Neural progenitor cell (in vitro differentiated cells): ENCODE data around the gene SPATA7. TPM values are rescaled to one million over a fixed set of nuclear protein-coding genes. Genes with fewer than 3 reads are reported as not detected.

Source experiments
- DNase-seq: peaks from one replicate; pipeline ENCODE4 v3.0.0-alpha.2; 2016; ENCODE audit warnings: low spot score
- H2AFZ ChIP-seq: fragments of 200-600 bp; sonication (generic); replicated peaks from 2 replicates; pipeline ENCODE4 v1.6.1; 2016; ENCODE audit warnings: antibody characterized with exemption
- H3F3A ChIP-seq: fragments of 200-600 bp; sonication (generic); 2 replicates; pipeline ENCODE4 v1.6.1; 2016; ENCODE audit warnings: antibody characterized with exemption, low read depth
- H3K27ac ChIP-seq: fragments of 200-600 bp; sonication (generic); 2 replicates; pipeline ENCODE4 v1.5.1; 2016; ENCODE audit warnings: mild to moderate bottlenecking
- H3K27me3 ChIP-seq: fragments of 200-600 bp; sonication (generic); 2 replicates; pipeline ENCODE4 v1.6.1; 2016; ENCODE audit warnings: mild to moderate bottlenecking, moderate library complexity
- H3K36me3 ChIP-seq: fragments of 200-600 bp; sonication (generic); 2 replicates; pipeline ENCODE4 v1.5.1; 2016
- H3K4me1 ChIP-seq: fragments of 200-600 bp; sonication (generic); 2 replicates; pipeline ENCODE4 v1.6.1; 2016; ENCODE audit warnings: mixed run types
- H3K4me2 ChIP-seq: fragments of 200-600 bp; sonication (generic); 2 replicates; pipeline ENCODE4 v1.6.1; 2016
- H3K4me3 ChIP-seq: fragments of 200-600 bp; sonication (generic); 2 replicates; pipeline ENCODE4 v1.5.1; 2016
- H3K79me2 ChIP-seq: fragments of 200-600 bp; sonication (generic); 2 replicates; pipeline ENCODE4 v1.6.1; 2016; ENCODE audit warnings: low read depth
- H3K9ac ChIP-seq: fragments of 200-600 bp; sonication (generic); 2 replicates; pipeline ENCODE4 v1.6.1; 2016
- H3K9me3 ChIP-seq: fragments of 200-600 bp; sonication (generic); 2 replicates; pipeline ENCODE4 v1.5.1; 2016; ENCODE audit warnings: low read depth
- H4K20me1 ChIP-seq: fragments of 200-600 bp; sonication (generic); 2 replicates; pipeline ENCODE4 v1.6.1; 2016; ENCODE audit warnings: low read depth
- H3K27ac Mint-ChIP-seq: 3 replicates; pipeline ENCODE4 v1.8.0; 2021; ENCODE audit warnings: mixed read lengths
- H3K27me3 Mint-ChIP-seq: 2 replicates; pipeline ENCODE4 v1.8.0; 2022; ENCODE audit warnings: low read depth, mild to moderate bottlenecking, inconsistent platforms, moderate library complexity, mixed read lengths; ENCODE audit not compliant: insufficient read depth
- H3K36me3 Mint-ChIP-seq: 3 replicates; pipeline ENCODE4 v1.8.0; 2021; ENCODE audit warnings: mixed read lengths
- H3K4me1 Mint-ChIP-seq: 3 replicates; pipeline ENCODE4 v1.8.0; 2021; ENCODE audit warnings: mixed read lengths
- H3K4me3 Mint-ChIP-seq: 3 replicates; pipeline ENCODE4 v1.8.0; 2021; ENCODE audit warnings: mild to moderate bottlenecking, moderate library complexity, mixed read lengths
- H3K9me3 Mint-ChIP-seq: 3 replicates; pipeline ENCODE4 v1.8.0; 2020; ENCODE audit warnings: mixed read lengths
- EZH2 ChIP-seq: fragments of 200-600 bp; sonication (generic); IDR thresholded peaks from 2 replicates; pipeline ENCODE4 v1.6.1; 2017; ENCODE audit warnings: antibody characterized with exemption, mild to moderate bottlenecking, moderate library complexity
- EZH2phosphoT487 ChIP-seq: fragments of 200-600 bp; sonication (generic); IDR thresholded peaks from 2 replicates; pipeline ENCODE4 v1.6.1; 2017; ENCODE audit warnings: antibody characterized with exemption
- total RNA-seq: library from RNA; depleted of rRNA; stranded (reverse); fragments of >200 nt; gene quantifications from 2 replicates; pipeline ENCODE4 v1.2.3, GENCODE V29; 2015; ENCODE audit warnings: low replicate concordance
- TF ChIP-seq, protein P1 (sequence below): fragments of 200-600 bp; sonication (generic); IDR thresholded peaks from 2 replicates; pipeline ENCODE4 v1.5.1; 2017; ENCODE audit warnings: antibody characterized with exemption, mild to moderate bottlenecking

Gene SPATA7
- total RNA-seq, 1 donor from 2014 or later: 39.9 TPM

DNA sequence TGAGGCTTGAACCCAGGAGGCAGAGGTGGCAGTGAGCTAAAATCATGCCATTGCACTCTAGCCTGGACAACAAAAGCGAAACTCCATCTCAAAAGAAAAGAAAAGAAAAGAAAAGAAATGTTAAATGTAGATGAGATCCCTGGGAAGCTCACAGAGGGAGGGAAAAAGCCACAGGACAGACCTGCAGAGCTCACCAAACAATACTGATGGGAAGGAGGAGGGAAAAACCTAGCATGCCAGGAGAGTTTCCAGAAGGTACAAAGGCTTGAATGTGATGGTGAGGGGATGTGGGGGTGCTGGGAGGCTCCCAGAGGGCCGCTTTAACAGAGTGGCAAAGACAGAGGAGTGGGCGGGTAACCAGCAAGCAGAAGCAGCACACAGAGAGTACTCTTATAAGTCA is 97.1 kb downstream of the SPATA7 start:
- DNase-seq: no peak
- H3K4me1 Mint-ChIP-seq: peaks cover 6% of the 10 kb centered on the region
- Histone ChIP-seq H3K36me3 (no peaks in the 10 kb centered on the region), H3K4me3 (no peak overlapping the region), H3K9ac (no peak overlapping the region), H3F3A (no peaks in the 10 kb centered on the region), H3K27me3 (no peaks in the 10 kb centered on the region), H3K27ac (no peak overlapping the region), H2AFZ (no peak overlapping the region), H3K79me2 (no peaks in the 10 kb centered on the region), H3K4me1 (no peaks in the 10 kb centered on the region), H3K9me3 (no peaks in the 10 kb centered on the region), H3K4me2 (no peak overlapping the region), H4K20me1 (no peaks in the 10 kb centered on the region)
- H3K27ac Mint-ChIP-seq: no peak overlapping the region
- peaks cover 34% of the 10 kb centered on the region for H3K36me3 Mint-ChIP-seq
- no peak overlapping the region for H3K4me3 Mint-ChIP-seq
- peaks cover 2% of the 10 kb centered on the region for H3K9me3 Mint-ChIP-seq
- H3K27me3 Mint-ChIP-seq: peaks cover 7% of the 10 kb centered on the region
- TF ChIP-seq EZH2phosphoT487 (no peak), EZH2 (no peak)
- TF ChIP-seq, protein P1, sequence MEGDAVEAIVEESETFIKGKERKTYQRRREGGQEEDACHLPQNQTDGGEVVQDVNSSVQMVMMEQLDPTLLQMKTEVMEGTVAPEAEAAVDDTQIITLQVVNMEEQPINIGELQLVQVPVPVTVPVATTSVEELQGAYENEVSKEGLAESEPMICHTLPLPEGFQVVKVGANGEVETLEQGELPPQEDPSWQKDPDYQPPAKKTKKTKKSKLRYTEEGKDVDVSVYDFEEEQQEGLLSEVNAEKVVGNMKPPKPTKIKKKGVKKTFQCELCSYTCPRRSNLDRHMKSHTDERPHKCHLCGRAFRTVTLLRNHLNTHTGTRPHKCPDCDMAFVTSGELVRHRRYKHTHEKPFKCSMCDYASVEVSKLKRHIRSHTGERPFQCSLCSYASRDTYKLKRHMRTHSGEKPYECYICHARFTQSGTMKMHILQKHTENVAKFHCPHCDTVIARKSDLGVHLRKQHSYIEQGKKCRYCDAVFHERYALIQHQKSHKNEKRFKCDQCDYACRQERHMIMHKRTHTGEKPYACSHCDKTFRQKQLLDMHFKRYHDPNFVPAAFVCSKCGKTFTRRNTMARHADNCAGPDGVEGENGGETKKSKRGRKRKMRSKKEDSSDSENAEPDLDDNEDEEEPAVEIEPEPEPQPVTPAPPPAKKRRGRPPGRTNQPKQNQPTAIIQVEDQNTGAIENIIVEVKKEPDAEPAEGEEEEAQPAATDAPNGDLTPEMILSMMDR: no peak

Other genes with a start within 250 kb of the SPATA7 start
- gene KCNK10, start 62.4 kb upstream of the SPATA7 start, total RNA-seq: 6.9 and 11.0 TPM in 2 replicates
- 10.1 and 11.7 TPM in 2 replicates for gene PTPN21, start 169.3 kb downstream of the SPATA7 start, total RNA-seq
- 116 and 140 TPM in 2 replicates for gene ZC3H14, start 177.4 kb downstream of the SPATA7 start, total RNA-seq